Measurements from ENCODE around the gene ENOX1.
"Not testable (repeated sequence)": the region's sequence is repeated elsewhere in the genome, so short reads cannot be mapped to it uniquely, and the experiment has no call there.

ENOX1 gene

GRCh38 chr13:43415903-43416391 is 370.8 kb downstream of the ENOX1 start:
- H3K4me1 ChIP-seq (ENCODE audit: control insufficient read depth, insufficient read depth, low read length, poor library complexity, severe bottlenecking); H3K27ac ChIP-seq (ENCODE audit: low read depth, low read length, severe bottlenecking); H3K4me3 ChIP-seq (ENCODE audit: extremely low read depth, insufficient read depth, low read length, poor library complexity, severe bottlenecking); H3K36me3 ChIP-seq (ENCODE audit: control insufficient read depth, insufficient read depth, low read length); H3K9me3 ChIP-seq (ENCODE audit: control insufficient read depth, low read length): not testable (repeated sequence)
- 83 to 86% methylated on average over 20 to 31 of the region's 33 CpGs for WGBS, 2 experiments (ENCODE audit: insufficient coverage in 2 of 2)

- Histone ChIP-seq H3K36me3 (ENCODE audit: control insufficient read depth, insufficient read depth, low read length) (no peaks in the 10 kb centered on the region), H3K4me1 (ENCODE audit: control insufficient read depth, insufficient read depth, low read length, poor library complexity, severe bottlenecking) (no peaks in the 10 kb centered on the region), H3K4me3 (ENCODE audit: extremely low read depth, insufficient read depth, low read length, poor library complexity, severe bottlenecking) (no peak overlapping the region), H3K27ac (ENCODE audit: low read depth, low read length, severe bottlenecking) (no peak overlapping the region), H3K9me3 (ENCODE audit: control insufficient read depth, low read length) (peaks cover 5% of the 10 kb centered on the region)
Observed at GRCh38 chr13:43414111-43414510, 372.7 kb downstream of the ENOX1 start.

- no peaks in the 10 kb centered on the region for H3K4me1 ChIP-seq (ENCODE audit: control insufficient read depth, insufficient read depth, low read length, poor library complexity, severe bottlenecking)
- WGBS, 2 experiments (ENCODE audit: insufficient coverage in 2 of 2), result 87 to 97% methylated on average over 6 of the region's 9 CpGs
- H3K27ac ChIP-seq (ENCODE audit: low read depth, low read length, severe bottlenecking), result no peak overlapping the region
- H3K36me3 ChIP-seq (ENCODE audit: control insufficient read depth, insufficient read depth, low read length), result no peaks in the 10 kb centered on the region
- no peak overlapping the region for H3K4me3 ChIP-seq (ENCODE audit: extremely low read depth, insufficient read depth, low read length, poor library complexity, severe bottlenecking)
- peaks cover 3% of the 10 kb centered on the region for H3K9me3 ChIP-seq (ENCODE audit: control insufficient read depth, low read length)
Observed at GRCh38 chr13:43411741-43412140, 375.0 kb downstream of the ENOX1 start.

- H3K4me3 ChIP-seq (ENCODE audit: extremely low read depth, insufficient read depth, low read length, poor library complexity, severe bottlenecking), result no peak overlapping the region
- 60 to 80% methylated on average over 1 of the region's 2 CpGs for WGBS, 2 experiments (ENCODE audit: insufficient coverage in 2 of 2)
Observed at GRCh38 chr13:43411211-43411610, 375.6 kb downstream of the ENOX1 start.

GRCh38 chr13:43408274-43408673 is 378.5 kb downstream of the ENOX1 start:
- Histone ChIP-seq H3K36me3 (ENCODE audit: control insufficient read depth, insufficient read depth, low read length) (no peaks in the 10 kb centered on the region), H3K4me3 (ENCODE audit: extremely low read depth, insufficient read depth, low read length, poor library complexity, severe bottlenecking) (no peak overlapping the region), H3K27ac (ENCODE audit: low read depth, low read length, severe bottlenecking) (no peak overlapping the region), H3K9me3 (ENCODE audit: control insufficient read depth, low read length) (no peaks in the 10 kb centered on the region), H3K4me1 (ENCODE audit: control insufficient read depth, insufficient read depth, low read length, poor library complexity, severe bottlenecking) (no peaks in the 10 kb centered on the region)
- WGBS, 2 experiments (ENCODE audit: insufficient coverage in 2 of 2), result 100% methylated on average over 1 of the region's 3 CpGs; no CpG with 5 or more reads in 1 of the 2 experiments

More at GRCh38 chr13:43411211-43411610, 375.6 kb downstream of the ENOX1 start:
- Histone ChIP-seq H3K9me3 (ENCODE audit: control insufficient read depth, low read length) (no peaks in the 10 kb centered on the region), H3K27ac (ENCODE audit: low read depth, low read length, severe bottlenecking) (no peak overlapping the region), H3K4me1 (ENCODE audit: control insufficient read depth, insufficient read depth, low read length, poor library complexity, severe bottlenecking) (no peaks in the 10 kb centered on the region), H3K36me3 (ENCODE audit: control insufficient read depth, insufficient read depth, low read length) (no peaks in the 10 kb centered on the region)

GRCh38 chr13:43407023-43407581 is 379.7 kb downstream of the ENOX1 start:
- no peaks in the 10 kb centered on the region for H3K9me3 ChIP-seq (ENCODE audit: control insufficient read depth, low read length)
- WGBS, 2 experiments (ENCODE audit: insufficient coverage in 2 of 2), result 88% methylated on average over 1 of the region's 5 CpGs; no CpG with 5 or more reads in 1 of the 2 experiments
- H3K4me3 ChIP-seq (ENCODE audit: extremely low read depth, insufficient read depth, low read length, poor library complexity, severe bottlenecking), result no peak overlapping the region
- H3K27ac ChIP-seq (ENCODE audit: low read depth, low read length, severe bottlenecking), result no peak overlapping the region
- no peaks in the 10 kb centered on the region for H3K36me3 ChIP-seq (ENCODE audit: control insufficient read depth, insufficient read depth, low read length)
- H3K4me1 ChIP-seq (ENCODE audit: control insufficient read depth, insufficient read depth, low read length, poor library complexity, severe bottlenecking), result no peaks in the 10 kb centered on the region

GRCh38 chr13:43405457-43405856 is 381.3 kb downstream of the ENOX1 start:
- Histone ChIP-seq H3K4me3 (ENCODE audit: extremely low read depth, insufficient read depth, low read length, poor library complexity, severe bottlenecking) (no peak overlapping the region), H3K36me3 (ENCODE audit: control insufficient read depth, insufficient read depth, low read length) (no peaks in the 10 kb centered on the region), H3K9me3 (ENCODE audit: control insufficient read depth, low read length) (no peaks in the 10 kb centered on the region), H3K4me1 (ENCODE audit: control insufficient read depth, insufficient read depth, low read length, poor library complexity, severe bottlenecking) (no peaks in the 10 kb centered on the region), H3K27ac (ENCODE audit: low read depth, low read length, severe bottlenecking) (no peak overlapping the region)
- WGBS, 2 experiments (ENCODE audit: insufficient coverage in 2 of 2), result 100% methylated on average over 1 of the region's 1 CpG; no CpG with 5 or more reads in 1 of the 2 experiments

- no peaks in the 10 kb centered on the region for H3K4me1 ChIP-seq (ENCODE audit: control insufficient read depth, insufficient read depth, low read length, poor library complexity, severe bottlenecking)
- 88% methylated on average over 1 of the region's 1 CpG; no CpG with 5 or more reads in 1 of the 2 experiments for WGBS, 2 experiments (ENCODE audit: insufficient coverage in 2 of 2)
- H3K27ac ChIP-seq (ENCODE audit: low read depth, low read length, severe bottlenecking), result no peak overlapping the region
- no peak overlapping the region for H3K4me3 ChIP-seq (ENCODE audit: extremely low read depth, insufficient read depth, low read length, poor library complexity, severe bottlenecking)
- H3K36me3 ChIP-seq (ENCODE audit: control insufficient read depth, insufficient read depth, low read length), result no peaks in the 10 kb centered on the region
- no peaks in the 10 kb centered on the region for H3K9me3 ChIP-seq (ENCODE audit: control insufficient read depth, low read length)
Observed at GRCh38 chr13:43402380-43402779, 384.4 kb downstream of the ENOX1 start.

GRCh38 chr13:43401361-43401760 is 385.4 kb downstream of the ENOX1 start:
- H3K9me3 ChIP-seq (ENCODE audit: control insufficient read depth, low read length), result no peaks in the 10 kb centered on the region
- 84 to 89% methylated on average over 4 of the region's 4 CpGs for WGBS, 2 experiments (ENCODE audit: insufficient coverage in 2 of 2)
- H3K4me1 ChIP-seq (ENCODE audit: control insufficient read depth, insufficient read depth, low read length, poor library complexity, severe bottlenecking), result no peaks in the 10 kb centered on the region
- H3K36me3 ChIP-seq (ENCODE audit: control insufficient read depth, insufficient read depth, low read length), result no peaks in the 10 kb centered on the region
- H3K27ac ChIP-seq (ENCODE audit: low read depth, low read length, severe bottlenecking), result no peak overlapping the region
- H3K4me3 ChIP-seq (ENCODE audit: extremely low read depth, insufficient read depth, low read length, poor library complexity, severe bottlenecking), result no peak overlapping the region

GRCh38 chr13:43397111-43397510 is 389.7 kb downstream of the ENOX1 start:
- no peaks in the 10 kb centered on the region for H3K4me1 ChIP-seq (ENCODE audit: control insufficient read depth, insufficient read depth, low read length, poor library complexity, severe bottlenecking)
- H3K4me3 ChIP-seq (ENCODE audit: extremely low read depth, insufficient read depth, low read length, poor library complexity, severe bottlenecking), result no peak overlapping the region
- no peak overlapping the region for H3K27ac ChIP-seq (ENCODE audit: low read depth, low read length, severe bottlenecking)
- H3K9me3 ChIP-seq (ENCODE audit: control insufficient read depth, low read length), result no peaks in the 10 kb centered on the region
- no peaks in the 10 kb centered on the region for H3K36me3 ChIP-seq (ENCODE audit: control insufficient read depth, insufficient read depth, low read length)
- 77 to 86% methylated on average over 2 to 3 of the region's 3 CpGs for WGBS, 2 experiments (ENCODE audit: insufficient coverage in 2 of 2)

- Histone ChIP-seq H3K36me3 (ENCODE audit: control insufficient read depth, insufficient read depth, low read length) (no peaks in the 10 kb centered on the region), H3K27ac (ENCODE audit: low read depth, low read length, severe bottlenecking) (no peak overlapping the region), H3K9me3 (ENCODE audit: control insufficient read depth, low read length) (no peaks in the 10 kb centered on the region), H3K4me1 (ENCODE audit: control insufficient read depth, insufficient read depth, low read length, poor library complexity, severe bottlenecking) (no peaks in the 10 kb centered on the region), H3K4me3 (ENCODE audit: extremely low read depth, insufficient read depth, low read length, poor library complexity, severe bottlenecking) (no peak overlapping the region)
- WGBS, 2 experiments (ENCODE audit: insufficient coverage in 2 of 2), result 79 to 82% methylated on average over 5 of the region's 5 CpGs
Observed at GRCh38 chr13:43391036-43391435, 395.7 kb downstream of the ENOX1 start.

Data from mesodermal cell (in vitro differentiated cells).